IMR-90 (cell line): ENCODE results near the gene SSR1.

Experiments used
- BHLHE40 ChIP-seq: fragments of 150-350 bp; IDR thresholded peaks from 2 replicates; pipeline ENCODE4 v1.6.1; 2016; ENCODE audit warnings: mild to moderate bottlenecking, low read depth, low read length
- CHD1 ChIP-seq: IDR thresholded peaks from 2 replicates; pipeline ENCODE4 v1.6.1; 2012; ENCODE audit warnings: low read depth, low read length, improper control_type of control experiment
- CTCF ChIP-seq: conservative IDR thresholded peaks from 2 replicates; pipeline ENCODE4 v1.5.1; 2012; ENCODE audit warnings: mild to moderate bottlenecking, low read depth, low read length, improper control_type of control experiment
- RAD21 ChIP-seq: IDR thresholded peaks from 2 replicates; pipeline ENCODE4 v1.6.1; 2012; ENCODE audit warnings: low read length, improper control_type of control experiment
- SMC3 ChIP-seq: fragments of 150-350 bp; IDR thresholded peaks from 2 replicates; pipeline ENCODE4 v1.6.1; 2016; ENCODE audit warnings: low read depth, mild to moderate bottlenecking, antibody characterized with exemption, low read length, moderate library complexity
- USF2 ChIP-seq: fragments of 150-350 bp; IDR thresholded peaks from 2 replicates; pipeline ENCODE4 v1.6.1; 2017; ENCODE audit warnings: mild to moderate bottlenecking, antibody characterized with exemption, low read length, low read depth

- no peak for TF ChIP-seq USF2
- TF ChIP-seq CTCF = no peak
- no peak for TF ChIP-seq BHLHE40
- no peak for TF ChIP-seq CHD1
- no peak for TF ChIP-seq RAD21
- TF ChIP-seq SMC3 = no peak
These were observed 21.7 kb upstream of the SSR1 start for GRCh38 chr6:7334685-7335084.
